Left ventricle myocardium inferior (tissue), 1 donor: ENCODE data around the gene GPR84. TPM values are rescaled to one million over a fixed set of nuclear protein-coding genes. Genes with fewer than 3 reads are reported as not detected.
"Not testable (repeated sequence)": the region's sequence is repeated elsewhere in the genome, so short reads cannot be mapped to it uniquely, and the experiment has no call there.

Source experiments
- DNase-seq: peaks from one replicate; pipeline ENCODE4 v3.0.0-alpha.2; 2020
- H3K27ac ChIP-seq: fragments of 200-600 bp; replicated peaks from 2 replicates; pipeline ENCODE4 v1.8.0; 2021
- H3K27me3 ChIP-seq: fragments of 200-600 bp; 2 replicates; pipeline ENCODE4 v1.8.0; 2021; ENCODE audit warnings: low read depth
- H3K36me3 ChIP-seq: fragments of 200-600 bp; 2 replicates; pipeline ENCODE4 v1.8.0; 2021
- H3K4me1 ChIP-seq: fragments of 200-600 bp; 2 replicates; pipeline ENCODE4 v1.8.0; 2021
- H3K4me3 ChIP-seq: fragments of 200-600 bp; 2 replicates; pipeline ENCODE4 v1.8.0; 2021; ENCODE audit warnings: mild to moderate bottlenecking, moderate library complexity
- H3K9me3 ChIP-seq: fragments of 200-600 bp; replicated peaks from 2 replicates; pipeline ENCODE4 v1.8.0; 2021
- CTCF ChIP-seq: fragments of 200-600 bp; IDR thresholded peaks from 2 replicates; pipeline ENCODE4 v1.8.0; 2021; ENCODE audit warnings: antibody characterized with exemption, mild to moderate bottlenecking, borderline replicate concordance
- intact Hi-C: fragments of 100-400 bp; cut with micrococcal nuclease; formaldehyde crosslinking; loops from one replicate; pipeline ENCODE4 v1.11.0; 2022
- total RNA-seq: library from RNA; stranded (reverse); fragmentation: NEBNext Ultra II Directional; extraction: Animal tissue kit (Norgen Biotek cat#: 25700); gene quantifications from one replicate; pipeline ENCODE4 v1.2.1, GENCODE V29; 2021
- donor health status: DM: no; HTN: yes; CAD: no; lungs with severe emphysema.

Gene GPR84
- total RNA-seq, 1 donor from 2014 or later, result not detected

- intact Hi-C loops, result no loop called here
- H3K27ac ChIP-seq, result no peak overlapping the region
Observed at GRCh38 chr12:54355104-54355815, 9.0 kb downstream of the GPR84 start.

GRCh38 chr12:54354271-54354670 is 10.0 kb downstream of the GPR84 start:
- H3K4me3 ChIP-seq, H3K9me3 ChIP-seq, H3K27me3 ChIP-seq, intact Hi-C loops, DNase-seq, H3K27ac ChIP-seq: not testable (repeated sequence)
- peaks cover 22% of the 10 kb centered on the region for H3K36me3 ChIP-seq
- H3K4me1 ChIP-seq, result peaks cover 49% of the 10 kb centered on the region

More at GRCh38 chr12:54355104-54355815, 9.0 kb downstream of the GPR84 start:
- no peaks in the 10 kb centered on the region for H3K27me3 ChIP-seq
- no peak overlapping the region for H3K4me3 ChIP-seq
- no peak for TF ChIP-seq CTCF
- H3K9me3 ChIP-seq, result no peaks in the 10 kb centered on the region
- peaks cover 12% of the 10 kb centered on the region for H3K36me3 ChIP-seq
- no peak for DNase-seq
- H3K4me1 ChIP-seq, result peaks cover 57% of the 10 kb centered on the region

- no peaks in the 10 kb centered on the region for H3K27me3 ChIP-seq
- no peaks in the 10 kb centered on the region for H3K9me3 ChIP-seq
- DNase-seq, result no peak
- H3K4me3 ChIP-seq, result no peak overlapping the region
- no peak for TF ChIP-seq CTCF
- peaks cover 42% of the 10 kb centered on the region for H3K4me1 ChIP-seq
- H3K36me3 ChIP-seq, result peaks cover 33% of the 10 kb centered on the region
- intact Hi-C loops, result no loop called here
- peak overlapping the region; percentile 70 for H3K27ac ChIP-seq
Observed at GRCh38 chr12:54352891-54353874, 11.1 kb downstream of the GPR84 start.

- peak overlapping the region; percentile 51 for H3K4me3 ChIP-seq
- no peaks in the 10 kb centered on the region for H3K9me3 ChIP-seq
- peak overlapping the region; percentile 70 for H3K27ac ChIP-seq
- TF ChIP-seq CTCF, result no peak
- DNase-seq, result peak; percentile 47
- H3K27me3 ChIP-seq, result no peaks in the 10 kb centered on the region
- intact Hi-C loops, result no loop called here
- peaks cover 44% of the 10 kb centered on the region for H3K36me3 ChIP-seq
- peaks cover 35% of the 10 kb centered on the region for H3K4me1 ChIP-seq
Observed at GRCh38 chr12:54352022-54352531, 12.2 kb downstream of the GPR84 start.

- peaks cover 51% of the 10 kb centered on the region for H3K36me3 ChIP-seq
- intact Hi-C loops, result no loop called here
- H3K27ac ChIP-seq, result peak overlapping the region; percentile 70
- H3K9me3 ChIP-seq, result no peaks in the 10 kb centered on the region
- no peak for TF ChIP-seq CTCF
- H3K4me1 ChIP-seq, result peaks cover 35% of the 10 kb centered on the region
- no peak overlapping the region for H3K4me3 ChIP-seq
- DNase-seq, result no peak
- no peaks in the 10 kb centered on the region for H3K27me3 ChIP-seq
Observed at GRCh38 chr12:54351341-54351740, 12.9 kb downstream of the GPR84 start.
